ENCODE measurements around the gene KAZN.

- TF ChIP-seq CTCF (conservative IDR thresholded peaks at IDR 0.05) = no peak
- no peak for TF ChIP-seq EZH2 (IDR thresholded peaks at IDR 0.05; ENCODE audit: low read depth)
These were observed 135.3 kb downstream of the KAZN start for GRCh38 chr1:14733779-14734140.
